K562 (cell line): ENCODE data around the gene TBC1D12. TPM values are rescaled to one million over a fixed set of nuclear protein-coding genes. Genes with fewer than 3 reads are reported as not detected.

Experiments used
- ARNT ChIP-seq, 2 experiments: fragments of 450-650 bp; IDR thresholded peaks; 2 replicates each; pipeline ENCODE4 v1.6.1; 2016; ENCODE audit warnings: mild to moderate bottlenecking in 1 of 2
- NCOR1 ChIP-seq: fragments of 450-650 bp; IDR thresholded peaks from 2 replicates; pipeline ENCODE4 v1.6.1; 2016; ENCODE audit warnings: mild to moderate bottlenecking, moderate library complexity
- NR2C1 ChIP-seq, 2 experiments: fragments of 450-650 bp; IDR thresholded peaks; 2 replicates each; pipeline ENCODE4 v1.6.1; 2017; ENCODE audit warnings: mild to moderate bottlenecking in 2 of 2, antibody characterized with exemption in 1 of 2, inconsistent platforms in 1 of 2, missing compliant biosample characterization in 1 of 2, missing genetic modification characterization in 1 of 2
- NUFIP1 ChIP-seq: fragments of 450-650 bp; IDR thresholded peaks from 2 replicates; pipeline ENCODE4 v1.6.1; 2018; ENCODE audit not compliant: partially characterized antibody
- SAFB ChIP-seq: fragments of 200-400 bp; formaldehyde crosslinking; IDR thresholded peaks from 2 replicates; pipeline ENCODE4 v1.6.1; 2017; ENCODE audit warnings: low read depth, low read length, borderline replicate concordance
- WHSC1 ChIP-seq: IDR thresholded peaks from one replicate; pipeline ENCODE4 v1.6.1; 2012; ENCODE audit warnings: low read length, control low read depth, inconsistent platforms
- ZC3H8 ChIP-seq: fragments of 450-650 bp; IDR thresholded peaks from 2 replicates; pipeline ENCODE4 v1.6.1; 2017
- polyA plus RNA-seq, 8 experiments: library from polyadenylated mRNA; depleted of rRNA in 4 of 8; stranded (reverse) in 5 of 8; unstranded in 3 of 8; fragments of >200 nt; fragmentation: Nextera tagmentation in 2 of 8; fragmentation: Illumina TruSeq in 1 of 8; extraction: Ambion mirVana in 2 of 8; extraction: Trizol in 1 of 8; gene quantifications; 2 replicates each; pipeline versions ENCODE4 v1.2.1 to v1.2.3, GENCODE V29; 2011 to 2014; ENCODE audit warnings: inconsistent platforms in 1 of 8, missing spikeins in 1 of 8
- total RNA-seq, 7 experiments: library from RNA; depleted of rRNA in 6 of 7; stranded (reverse); fragments of >200 nt in 6 of 7; fragmentation: Illumina TruSeq in 2 of 7; extraction: Trizol in 2 of 7; gene quantifications; 2 replicates each; pipeline versions ENCODE4 v1.2.1 to v1.2.3, GENCODE V29; 2011 to 2021; ENCODE audit warnings: low replicate concordance in 1 of 7
- TF ChIP-seq, protein P1 (sequence below): fragments of 200-600 bp; sonication (generic); IDR thresholded peaks from one replicate; pipeline ENCODE4 v1.6.1; 2012; ENCODE audit warnings: mild to moderate bottlenecking, low read depth, low read length, inconsistent platforms
- TF ChIP-seq, protein P2 (sequence below): sonication (generic); formaldehyde crosslinking; IDR thresholded peaks from 2 replicates; pipeline ENCODE4 v1.8.0; 2023; ENCODE audit warnings: missing genetic modification reagents, mild to moderate bottlenecking, borderline replicate concordance

The TBC1D12 gene
- total and polyA plus RNA-seq, 9 of the 15 experiments (the other 6 are each of a cell fraction or from before 2014, with no cell fraction given) = 2.1 to 6.7 (median 3.9) TPM

DNA sequence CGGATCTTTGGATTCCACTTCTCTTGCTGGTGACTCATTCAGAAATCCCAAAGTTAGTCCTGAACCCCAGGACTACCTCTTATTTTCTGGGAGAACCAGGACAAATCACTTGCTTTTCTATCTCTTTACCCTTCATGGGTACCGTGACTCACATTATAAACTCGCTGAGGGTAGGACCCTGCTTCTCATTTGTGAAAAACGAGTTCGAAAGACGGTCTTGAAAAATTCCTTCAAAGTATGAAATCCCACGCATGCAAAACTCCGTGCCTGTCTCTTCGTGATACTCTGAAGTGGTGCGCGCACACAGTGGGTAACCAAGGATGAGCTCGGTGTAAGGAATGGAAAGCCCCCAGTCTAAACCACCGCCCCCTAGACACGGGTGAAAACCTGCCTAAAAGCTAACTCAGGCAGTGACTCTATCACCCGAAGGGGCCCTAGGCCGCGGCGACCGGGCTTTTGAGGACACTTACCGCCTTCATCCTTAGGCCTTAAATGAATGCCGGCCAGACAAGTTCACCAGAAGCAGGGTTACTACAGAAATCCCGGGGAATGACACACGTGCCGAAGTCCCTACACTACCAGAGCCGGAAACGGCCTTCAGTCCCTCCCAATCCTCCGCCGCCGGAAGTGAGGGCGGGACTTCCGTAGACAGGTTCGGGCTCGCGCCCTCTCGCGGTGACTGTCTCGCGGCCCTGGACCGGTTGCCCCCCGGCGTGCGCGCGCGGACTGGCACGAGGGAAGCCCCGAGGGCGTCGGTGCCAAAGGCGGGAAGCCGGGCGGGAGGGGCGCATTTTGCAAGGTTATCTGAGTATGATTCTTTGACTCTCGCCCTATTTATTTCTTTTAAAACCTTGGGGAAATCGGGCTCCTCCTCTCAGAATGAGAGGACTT lies 39.7 kb upstream of the TBC1D12 start, which contains the start of gene NOC3L (continued):
- TF ChIP-seq, protein P1, sequence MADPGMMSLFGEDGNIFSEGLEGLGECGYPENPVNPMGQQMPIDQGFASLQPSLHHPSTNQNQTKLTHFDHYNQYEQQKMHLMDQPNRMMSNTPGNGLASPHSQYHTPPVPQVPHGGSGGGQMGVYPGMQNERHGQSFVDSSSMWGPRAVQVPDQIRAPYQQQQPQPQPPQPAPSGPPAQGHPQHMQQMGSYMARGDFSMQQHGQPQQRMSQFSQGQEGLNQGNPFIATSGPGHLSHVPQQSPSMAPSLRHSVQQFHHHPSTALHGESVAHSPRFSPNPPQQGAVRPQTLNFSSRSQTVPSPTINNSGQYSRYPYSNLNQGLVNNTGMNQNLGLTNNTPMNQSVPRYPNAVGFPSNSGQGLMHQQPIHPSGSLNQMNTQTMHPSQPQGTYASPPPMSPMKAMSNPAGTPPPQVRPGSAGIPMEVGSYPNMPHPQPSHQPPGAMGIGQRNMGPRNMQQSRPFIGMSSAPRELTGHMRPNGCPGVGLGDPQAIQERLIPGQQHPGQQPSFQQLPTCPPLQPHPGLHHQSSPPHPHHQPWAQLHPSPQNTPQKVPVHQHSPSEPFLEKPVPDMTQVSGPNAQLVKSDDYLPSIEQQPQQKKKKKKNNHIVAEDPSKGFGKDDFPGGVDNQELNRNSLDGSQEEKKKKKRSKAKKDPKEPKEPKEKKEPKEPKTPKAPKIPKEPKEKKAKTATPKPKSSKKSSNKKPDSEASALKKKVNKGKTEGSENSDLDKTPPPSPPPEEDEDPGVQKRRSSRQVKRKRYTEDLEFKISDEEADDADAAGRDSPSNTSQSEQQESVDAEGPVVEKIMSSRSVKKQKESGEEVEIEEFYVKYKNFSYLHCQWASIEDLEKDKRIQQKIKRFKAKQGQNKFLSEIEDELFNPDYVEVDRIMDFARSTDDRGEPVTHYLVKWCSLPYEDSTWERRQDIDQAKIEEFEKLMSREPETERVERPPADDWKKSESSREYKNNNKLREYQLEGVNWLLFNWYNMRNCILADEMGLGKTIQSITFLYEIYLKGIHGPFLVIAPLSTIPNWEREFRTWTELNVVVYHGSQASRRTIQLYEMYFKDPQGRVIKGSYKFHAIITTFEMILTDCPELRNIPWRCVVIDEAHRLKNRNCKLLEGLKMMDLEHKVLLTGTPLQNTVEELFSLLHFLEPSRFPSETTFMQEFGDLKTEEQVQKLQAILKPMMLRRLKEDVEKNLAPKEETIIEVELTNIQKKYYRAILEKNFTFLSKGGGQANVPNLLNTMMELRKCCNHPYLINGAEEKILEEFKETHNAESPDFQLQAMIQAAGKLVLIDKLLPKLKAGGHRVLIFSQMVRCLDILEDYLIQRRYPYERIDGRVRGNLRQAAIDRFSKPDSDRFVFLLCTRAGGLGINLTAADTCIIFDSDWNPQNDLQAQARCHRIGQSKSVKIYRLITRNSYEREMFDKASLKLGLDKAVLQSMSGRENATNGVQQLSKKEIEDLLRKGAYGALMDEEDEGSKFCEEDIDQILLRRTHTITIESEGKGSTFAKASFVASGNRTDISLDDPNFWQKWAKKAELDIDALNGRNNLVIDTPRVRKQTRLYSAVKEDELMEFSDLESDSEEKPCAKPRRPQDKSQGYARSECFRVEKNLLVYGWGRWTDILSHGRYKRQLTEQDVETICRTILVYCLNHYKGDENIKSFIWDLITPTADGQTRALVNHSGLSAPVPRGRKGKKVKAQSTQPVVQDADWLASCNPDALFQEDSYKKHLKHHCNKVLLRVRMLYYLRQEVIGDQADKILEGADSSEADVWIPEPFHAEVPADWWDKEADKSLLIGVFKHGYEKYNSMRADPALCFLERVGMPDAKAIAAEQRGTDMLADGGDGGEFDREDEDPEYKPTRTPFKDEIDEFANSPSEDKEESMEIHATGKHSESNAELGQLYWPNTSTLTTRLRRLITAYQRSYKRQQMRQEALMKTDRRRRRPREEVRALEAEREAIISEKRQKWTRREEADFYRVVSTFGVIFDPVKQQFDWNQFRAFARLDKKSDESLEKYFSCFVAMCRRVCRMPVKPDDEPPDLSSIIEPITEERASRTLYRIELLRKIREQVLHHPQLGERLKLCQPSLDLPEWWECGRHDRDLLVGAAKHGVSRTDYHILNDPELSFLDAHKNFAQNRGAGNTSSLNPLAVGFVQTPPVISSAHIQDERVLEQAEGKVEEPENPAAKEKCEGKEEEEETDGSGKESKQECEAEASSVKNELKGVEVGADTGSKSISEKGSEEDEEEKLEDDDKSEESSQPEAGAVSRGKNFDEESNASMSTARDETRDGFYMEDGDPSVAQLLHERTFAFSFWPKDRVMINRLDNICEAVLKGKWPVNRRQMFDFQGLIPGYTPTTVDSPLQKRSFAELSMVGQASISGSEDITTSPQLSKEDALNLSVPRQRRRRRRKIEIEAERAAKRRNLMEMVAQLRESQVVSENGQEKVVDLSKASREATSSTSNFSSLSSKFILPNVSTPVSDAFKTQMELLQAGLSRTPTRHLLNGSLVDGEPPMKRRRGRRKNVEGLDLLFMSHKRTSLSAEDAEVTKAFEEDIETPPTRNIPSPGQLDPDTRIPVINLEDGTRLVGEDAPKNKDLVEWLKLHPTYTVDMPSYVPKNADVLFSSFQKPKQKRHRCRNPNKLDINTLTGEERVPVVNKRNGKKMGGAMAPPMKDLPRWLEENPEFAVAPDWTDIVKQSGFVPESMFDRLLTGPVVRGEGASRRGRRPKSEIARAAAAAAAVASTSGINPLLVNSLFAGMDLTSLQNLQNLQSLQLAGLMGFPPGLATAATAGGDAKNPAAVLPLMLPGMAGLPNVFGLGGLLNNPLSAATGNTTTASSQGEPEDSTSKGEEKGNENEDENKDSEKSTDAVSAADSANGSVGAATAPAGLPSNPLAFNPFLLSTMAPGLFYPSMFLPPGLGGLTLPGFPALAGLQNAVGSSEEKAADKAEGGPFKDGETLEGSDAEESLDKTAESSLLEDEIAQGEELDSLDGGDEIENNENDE = no peak
- no peak for TF ChIP-seq SAFB
- TF ChIP-seq NUFIP1 = no peak
- TF ChIP-seq ARNT (IDR thresholded peaks at IDR 0.05) = no peak
- TF ChIP-seq WHSC1 = no peak
- TF ChIP-seq NCOR1 = no peak
- no peak for TF ChIP-seq ZC3H8
- TF ChIP-seq NR2C1 (IDR thresholded peaks at IDR 0.05) = no peak; the same call in 1 of the 2 replicates
- TF ChIP-seq NR2C1 (tag; IDR thresholded peaks at IDR 0.05) = no peak
- TF ChIP-seq, protein P2, sequence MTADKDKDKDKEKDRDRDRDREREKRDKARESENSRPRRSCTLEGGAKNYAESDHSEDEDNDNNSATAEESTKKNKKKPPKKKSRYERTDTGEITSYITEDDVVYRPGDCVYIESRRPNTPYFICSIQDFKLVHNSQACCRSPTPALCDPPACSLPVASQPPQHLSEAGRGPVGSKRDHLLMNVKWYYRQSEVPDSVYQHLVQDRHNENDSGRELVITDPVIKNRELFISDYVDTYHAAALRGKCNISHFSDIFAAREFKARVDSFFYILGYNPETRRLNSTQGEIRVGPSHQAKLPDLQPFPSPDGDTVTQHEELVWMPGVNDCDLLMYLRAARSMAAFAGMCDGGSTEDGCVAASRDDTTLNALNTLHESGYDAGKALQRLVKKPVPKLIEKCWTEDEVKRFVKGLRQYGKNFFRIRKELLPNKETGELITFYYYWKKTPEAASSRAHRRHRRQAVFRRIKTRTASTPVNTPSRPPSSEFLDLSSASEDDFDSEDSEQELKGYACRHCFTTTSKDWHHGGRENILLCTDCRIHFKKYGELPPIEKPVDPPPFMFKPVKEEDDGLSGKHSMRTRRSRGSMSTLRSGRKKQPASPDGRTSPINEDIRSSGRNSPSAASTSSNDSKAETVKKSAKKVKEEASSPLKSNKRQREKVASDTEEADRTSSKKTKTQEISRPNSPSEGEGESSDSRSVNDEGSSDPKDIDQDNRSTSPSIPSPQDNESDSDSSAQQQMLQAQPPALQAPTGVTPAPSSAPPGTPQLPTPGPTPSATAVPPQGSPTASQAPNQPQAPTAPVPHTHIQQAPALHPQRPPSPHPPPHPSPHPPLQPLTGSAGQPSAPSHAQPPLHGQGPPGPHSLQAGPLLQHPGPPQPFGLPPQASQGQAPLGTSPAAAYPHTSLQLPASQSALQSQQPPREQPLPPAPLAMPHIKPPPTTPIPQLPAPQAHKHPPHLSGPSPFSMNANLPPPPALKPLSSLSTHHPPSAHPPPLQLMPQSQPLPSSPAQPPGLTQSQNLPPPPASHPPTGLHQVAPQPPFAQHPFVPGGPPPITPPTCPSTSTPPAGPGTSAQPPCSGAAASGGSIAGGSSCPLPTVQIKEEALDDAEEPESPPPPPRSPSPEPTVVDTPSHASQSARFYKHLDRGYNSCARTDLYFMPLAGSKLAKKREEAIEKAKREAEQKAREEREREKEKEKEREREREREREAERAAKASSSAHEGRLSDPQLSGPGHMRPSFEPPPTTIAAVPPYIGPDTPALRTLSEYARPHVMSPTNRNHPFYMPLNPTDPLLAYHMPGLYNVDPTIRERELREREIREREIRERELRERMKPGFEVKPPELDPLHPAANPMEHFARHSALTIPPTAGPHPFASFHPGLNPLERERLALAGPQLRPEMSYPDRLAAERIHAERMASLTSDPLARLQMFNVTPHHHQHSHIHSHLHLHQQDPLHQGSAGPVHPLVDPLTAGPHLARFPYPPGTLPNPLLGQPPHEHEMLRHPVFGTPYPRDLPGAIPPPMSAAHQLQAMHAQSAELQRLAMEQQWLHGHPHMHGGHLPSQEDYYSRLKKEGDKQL (CRISPR knock-in tag) = no peak
